Measurements from ENCODE around the gene CGN. TPM values are rescaled to one million over a fixed set of nuclear protein-coding genes. Genes with fewer than 3 reads are reported as not detected.

Gene CGN
- total RNA-seq, 1 donor from 2014 or later: 1.7 TPM

GRCh38 chr1:151479462-151479861 lies 31.7 kb upstream of the CGN start:
- no peaks in the 10 kb centered on the region for H3K4me1 Mint-ChIP-seq (ENCODE audit: unreplicated experiment)
- no peak overlapping the region for H3K27ac Mint-ChIP-seq (ENCODE audit: unreplicated experiment)
- no peak for TF ChIP-seq CTCF (IDR thresholded peaks at IDR 0.05)
- no peaks in the 10 kb centered on the region for H3K9me3 Mint-ChIP-seq (ENCODE audit: unreplicated experiment)
- no peak overlapping the region for H3K4me3 Mint-ChIP-seq (ENCODE audit: unreplicated experiment)
- peaks cover 3% of the 10 kb centered on the region for H3K36me3 Mint-ChIP-seq (ENCODE audit: unreplicated experiment)
- DNase-seq (ENCODE audit: extremely low spot score, unreplicated experiment): no peak
- H3K27me3 Mint-ChIP-seq (ENCODE audit: unreplicated experiment): no peaks in the 10 kb centered on the region

- no peak for DNase-seq (ENCODE audit: extremely low spot score, unreplicated experiment)
- no peaks in the 10 kb centered on the region for H3K9me3 Mint-ChIP-seq (ENCODE audit: unreplicated experiment)
- H3K4me3 Mint-ChIP-seq (ENCODE audit: unreplicated experiment): no peak overlapping the region
- H3K27ac Mint-ChIP-seq (ENCODE audit: unreplicated experiment): no peak overlapping the region
- H3K36me3 Mint-ChIP-seq (ENCODE audit: unreplicated experiment): peaks cover 3% of the 10 kb centered on the region
- H3K4me1 Mint-ChIP-seq (ENCODE audit: unreplicated experiment): no peaks in the 10 kb centered on the region
- no peaks in the 10 kb centered on the region for H3K27me3 Mint-ChIP-seq (ENCODE audit: unreplicated experiment)
- TF ChIP-seq CTCF (IDR thresholded peaks at IDR 0.05): no peak
Observed at GRCh38 chr1:151482017-151482416, 29.2 kb upstream of the CGN start.

- Mint-ChIP-seq H3K36me3 (ENCODE audit: unreplicated experiment) (no peaks in the 10 kb centered on the region), H3K27me3 (ENCODE audit: unreplicated experiment) (peaks cover 3% of the 10 kb centered on the region), H3K9me3 (ENCODE audit: unreplicated experiment) (no peaks in the 10 kb centered on the region), H3K27ac (ENCODE audit: unreplicated experiment) (no peak overlapping the region), H3K4me1 (ENCODE audit: unreplicated experiment) (no peaks in the 10 kb centered on the region), H3K4me3 (ENCODE audit: unreplicated experiment) (no peak overlapping the region)
- TF ChIP-seq CTCF (IDR thresholded peaks at IDR 0.05): no peak
- no peak for DNase-seq (ENCODE audit: extremely low spot score, unreplicated experiment)
Observed at GRCh38 chr1:151485685-151486255, 25.4 kb upstream of the CGN start.

- H3K4me1 Mint-ChIP-seq (ENCODE audit: unreplicated experiment): no peaks in the 10 kb centered on the region
- no peak overlapping the region for H3K4me3 Mint-ChIP-seq (ENCODE audit: unreplicated experiment)
- H3K9me3 Mint-ChIP-seq (ENCODE audit: unreplicated experiment): no peaks in the 10 kb centered on the region
- H3K27me3 Mint-ChIP-seq (ENCODE audit: unreplicated experiment): peaks cover 3% of the 10 kb centered on the region
- no peaks in the 10 kb centered on the region for H3K36me3 Mint-ChIP-seq (ENCODE audit: unreplicated experiment)
- H3K27ac Mint-ChIP-seq (ENCODE audit: unreplicated experiment): no peak overlapping the region
- TF ChIP-seq CTCF (IDR thresholded peaks at IDR 0.05): no peak
- no peak for DNase-seq (ENCODE audit: extremely low spot score, unreplicated experiment)
Observed at GRCh38 chr1:151486557-151486956, 24.6 kb upstream of the CGN start.

- Mint-ChIP-seq H3K27ac (ENCODE audit: unreplicated experiment) (no peak overlapping the region), H3K9me3 (ENCODE audit: unreplicated experiment) (no peaks in the 10 kb centered on the region)
Observed at GRCh38 chr1:151491641-151492040, 19.5 kb upstream of the CGN start.

More at GRCh38 chr1:151491641-151492040, 19.5 kb upstream of the CGN start:
- Mint-ChIP-seq H3K4me1 (ENCODE audit: unreplicated experiment) (peaks cover 15% of the 10 kb centered on the region), H3K27me3 (ENCODE audit: unreplicated experiment) (peaks cover 3% of the 10 kb centered on the region), H3K4me3 (ENCODE audit: unreplicated experiment) (no peak overlapping the region), H3K36me3 (ENCODE audit: unreplicated experiment) (no peaks in the 10 kb centered on the region)
- no peak for TF ChIP-seq CTCF (IDR thresholded peaks at IDR 0.05)
- no peak for DNase-seq (ENCODE audit: extremely low spot score, unreplicated experiment)

Measured in osteocyte (in vitro differentiated cells).